NOMO-1 (cell line): Measurements from ENCODE around the gene RAI1.

Experiments
- DNase-seq, 2 experiments: peaks; one replicate each; lab custom pipeline; 2025; ENCODE audit not compliant: unreplicated experiment in 2 of 2; lab: John Stamatoyannopoulos, UW

RAI1 gene

DNA sequence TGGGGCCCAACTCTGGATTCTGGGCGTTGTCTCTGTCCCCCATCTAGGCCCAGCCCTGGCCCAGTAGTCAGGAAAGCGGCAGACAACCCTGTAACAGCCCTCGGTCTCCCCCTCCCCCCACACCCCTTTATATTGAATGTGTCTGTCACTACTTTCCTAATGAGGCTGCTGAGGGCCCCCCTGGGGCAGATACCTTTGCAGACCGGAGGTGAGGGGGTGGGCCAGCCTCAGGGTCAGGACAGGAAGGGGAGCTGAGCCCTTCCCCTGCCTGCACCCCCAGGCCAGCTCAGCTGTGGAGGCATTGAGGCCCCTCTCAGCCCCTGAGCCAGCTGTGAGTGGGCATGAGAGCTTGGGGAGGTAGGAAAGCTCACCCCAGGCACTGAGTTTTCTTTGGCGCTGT is 17.1 kb downstream of the RAI1 start:
- no peak for DNase-seq

DNA sequence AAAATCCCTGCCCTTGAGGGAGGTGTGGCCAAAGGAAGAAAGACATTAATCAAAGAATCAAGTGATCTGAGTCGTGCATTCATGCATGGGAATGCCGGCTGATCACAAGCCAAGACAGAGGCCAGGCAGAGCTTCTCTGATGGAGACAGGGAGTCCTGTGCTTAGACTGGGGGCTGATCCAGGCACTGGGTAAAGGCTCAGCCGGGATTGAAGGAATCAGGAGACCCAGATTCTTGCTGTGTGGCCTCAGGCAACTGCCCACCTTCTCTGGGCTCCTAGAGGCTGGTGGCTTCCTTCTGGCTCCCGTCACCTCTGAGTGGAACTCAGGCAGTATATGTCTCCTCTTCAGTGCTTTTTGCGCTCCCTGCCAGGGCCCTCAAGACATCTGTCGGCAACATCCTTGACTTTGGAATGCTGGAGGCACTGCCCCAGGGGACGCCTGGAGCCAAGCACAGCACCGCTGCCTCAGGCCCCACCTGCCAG is 17.7 kb downstream of the RAI1 start:
- DNase-seq, result no peak

DNA sequence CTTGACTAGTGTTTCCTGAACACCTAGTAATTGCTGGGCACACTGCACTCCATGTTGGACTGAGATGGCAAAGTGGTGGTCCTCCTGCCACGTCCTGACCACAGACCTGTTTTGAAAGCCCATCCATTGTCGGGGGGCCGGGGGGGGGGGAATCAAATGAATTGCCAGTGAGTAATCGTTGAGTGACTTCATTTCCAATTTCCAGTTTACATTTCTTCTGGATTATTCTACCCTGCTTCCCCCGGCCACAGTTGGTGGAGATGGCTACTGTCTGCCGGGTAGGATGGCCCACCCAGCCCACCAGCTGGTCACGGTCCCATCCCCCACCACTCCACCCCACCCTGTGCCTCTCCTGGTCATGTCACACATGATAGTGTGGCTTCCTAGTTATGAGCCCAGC is 18.2 kb downstream of the RAI1 start:
- no peak for DNase-seq

DNA sequence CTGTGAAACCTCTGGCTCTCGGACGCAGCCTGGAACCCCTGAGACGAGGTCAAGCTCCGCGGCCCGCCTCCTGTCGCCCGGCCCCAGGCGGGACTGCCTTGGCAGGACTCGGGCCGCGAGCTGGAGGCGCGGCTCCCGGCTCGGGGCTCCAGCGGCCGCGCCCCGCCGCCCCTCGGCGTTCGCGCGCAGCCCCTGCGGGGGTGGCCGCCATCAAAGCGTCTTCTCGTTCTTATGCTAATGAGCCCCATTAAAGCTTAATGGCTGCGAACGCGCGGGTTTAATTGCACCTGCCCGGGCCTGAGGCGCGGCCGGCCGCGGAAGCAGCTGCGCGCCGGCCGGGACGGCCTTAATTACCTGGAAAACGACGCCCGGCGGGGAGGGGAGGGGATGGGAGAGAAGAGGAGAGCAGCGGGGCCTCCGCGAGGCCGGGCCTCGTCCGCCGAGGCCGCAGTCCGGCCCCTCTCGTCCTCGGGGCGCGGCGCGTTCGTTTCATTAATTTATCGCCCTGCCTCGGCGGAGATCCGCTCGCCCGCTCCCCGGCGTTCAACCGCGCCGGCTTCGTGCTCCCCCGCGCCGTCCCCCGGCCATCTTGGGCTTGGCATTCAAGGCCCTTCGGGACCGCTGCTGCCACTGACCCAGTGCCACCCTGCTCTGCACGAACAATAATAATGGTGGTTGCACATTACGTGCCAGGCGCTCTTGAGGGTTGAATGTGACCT is 19.2 kb downstream of the RAI1 start:
- no peak for DNase-seq

DNA sequence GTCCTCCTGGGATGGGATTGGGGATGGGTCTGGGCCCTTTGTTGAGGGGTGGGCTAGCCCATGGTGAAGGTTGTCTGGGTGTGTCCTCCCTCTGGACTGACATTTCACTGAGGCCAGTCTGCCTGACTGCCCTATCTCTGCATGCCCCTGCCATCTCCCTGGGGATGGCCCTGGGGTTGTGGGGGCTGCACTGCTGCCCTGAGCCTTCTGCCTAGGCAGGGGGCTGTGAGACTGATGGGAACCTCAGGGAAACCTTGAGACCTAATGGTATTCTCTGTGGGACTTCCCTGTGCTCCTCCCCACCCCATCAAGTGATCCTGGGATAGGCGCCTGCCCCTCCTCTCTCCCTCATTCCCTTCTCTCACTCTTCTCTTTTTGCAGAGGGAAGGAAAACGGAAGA is 19.9 kb downstream of the RAI1 start:
- no peak for DNase-seq

DNA sequence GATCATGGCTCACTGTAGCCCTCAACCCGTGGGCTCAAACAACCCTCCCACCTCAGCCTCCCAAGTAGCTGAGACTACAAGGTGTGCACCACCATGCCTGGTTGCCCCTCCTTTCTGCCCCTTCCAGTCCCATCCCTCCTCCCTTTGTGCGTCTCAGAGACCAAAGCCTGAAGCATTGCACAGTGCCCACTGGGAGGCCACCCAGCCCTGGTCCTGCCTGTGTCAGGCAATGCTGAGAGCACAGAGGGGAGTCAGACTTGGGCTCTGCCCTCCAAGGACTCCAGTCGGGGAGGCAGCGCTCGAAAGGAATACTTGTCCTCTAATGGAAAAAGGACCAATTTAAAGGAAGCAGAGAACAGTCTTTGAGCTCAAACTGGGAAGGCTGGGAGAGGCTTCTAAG is 20.4 kb downstream of the RAI1 start:
- DNase-seq, result no peak

DNA sequence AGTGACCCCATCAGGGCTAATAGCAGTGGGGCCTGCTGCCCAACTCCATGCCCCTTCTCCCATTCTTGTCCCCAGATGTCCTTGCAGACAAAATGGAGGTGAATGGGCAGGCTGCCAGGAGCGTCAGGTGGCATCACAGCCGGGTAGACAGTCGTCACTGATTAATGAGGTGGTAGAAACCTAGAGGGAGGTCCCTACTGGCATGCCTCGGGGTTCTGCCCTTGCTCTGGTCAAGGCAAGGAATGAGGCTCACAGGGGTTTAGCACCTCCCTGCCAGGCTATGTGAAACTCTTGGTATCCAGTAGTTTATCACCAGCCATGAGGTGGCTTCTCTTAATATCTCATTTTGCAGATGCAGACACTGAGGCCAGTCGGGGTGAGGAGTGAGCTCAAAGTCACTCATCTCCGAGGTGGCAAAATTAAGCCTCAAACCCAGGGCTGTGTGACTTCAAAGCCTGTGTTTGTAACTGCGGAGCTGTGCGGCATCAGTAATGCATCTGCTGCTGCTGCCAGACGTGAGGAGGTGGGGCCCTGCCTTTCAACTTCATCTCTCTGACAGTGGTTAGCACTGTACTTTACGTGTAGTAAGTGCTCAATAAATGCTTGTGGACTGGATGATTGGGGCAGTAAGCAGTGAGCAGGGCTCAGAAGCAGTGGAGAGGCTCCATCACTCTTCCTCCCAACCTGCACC is 21.3 kb downstream of the RAI1 start:
- DNase-seq, result no peak

DNA sequence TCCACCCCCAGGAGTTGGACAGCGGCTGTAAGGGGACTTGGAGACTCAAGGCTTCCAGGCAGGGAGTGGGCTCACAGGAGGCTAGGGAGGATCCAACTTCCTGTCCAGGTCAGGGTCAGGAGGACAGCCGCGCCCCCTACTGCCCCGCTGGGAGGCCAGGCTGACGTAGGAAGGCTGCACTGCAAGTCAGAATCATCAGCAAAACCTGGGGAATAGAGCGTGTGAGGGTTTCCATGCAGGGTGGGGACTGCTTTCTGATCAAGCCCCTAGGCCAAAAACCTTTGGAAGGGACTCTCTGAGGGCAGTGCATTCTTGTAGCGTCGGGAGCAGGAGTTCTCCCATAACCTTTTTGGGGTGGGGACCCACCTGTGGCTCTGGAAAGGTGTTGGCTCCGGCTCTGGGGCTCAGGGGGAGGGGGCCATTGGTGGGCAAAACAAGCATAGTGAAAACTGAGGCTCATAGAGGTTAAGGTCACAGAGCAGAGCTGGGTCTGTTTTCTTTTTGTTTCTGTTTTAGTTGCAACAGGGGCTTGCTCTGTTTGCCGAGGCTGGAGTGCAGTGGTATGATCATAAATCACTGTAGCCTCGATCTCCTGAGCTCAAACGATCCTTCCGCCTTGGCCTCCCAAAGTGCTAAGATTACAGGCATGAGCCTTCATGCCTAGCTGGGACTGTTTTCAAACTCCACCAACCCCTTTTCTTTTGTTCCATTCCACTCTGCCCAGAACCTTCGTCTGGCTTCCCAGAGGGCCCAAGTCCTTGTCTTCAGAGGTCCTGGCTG is 22.1 kb downstream of the RAI1 start:
- DNase-seq, result no peak

DNA sequence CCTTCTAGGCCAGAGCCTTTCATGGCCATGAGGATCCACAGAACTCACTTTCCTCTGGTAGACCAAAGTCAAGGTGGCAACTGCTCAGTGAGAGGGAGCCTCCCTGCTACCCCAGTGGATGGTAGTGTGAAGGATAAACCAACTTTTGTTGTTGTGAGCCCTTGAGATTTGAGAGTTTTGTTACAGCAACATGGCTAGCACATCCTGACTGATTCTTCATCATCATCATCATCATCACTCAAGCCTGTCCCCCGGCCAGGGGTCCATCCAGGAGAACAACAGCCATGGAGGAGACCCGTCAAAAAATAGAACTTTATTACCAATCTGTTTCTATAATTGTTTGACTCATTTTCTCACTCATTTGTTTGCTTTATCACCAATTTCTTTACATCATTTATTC is 23.7 kb downstream of the RAI1 start:
- DNase-seq, result no peak

DNA sequence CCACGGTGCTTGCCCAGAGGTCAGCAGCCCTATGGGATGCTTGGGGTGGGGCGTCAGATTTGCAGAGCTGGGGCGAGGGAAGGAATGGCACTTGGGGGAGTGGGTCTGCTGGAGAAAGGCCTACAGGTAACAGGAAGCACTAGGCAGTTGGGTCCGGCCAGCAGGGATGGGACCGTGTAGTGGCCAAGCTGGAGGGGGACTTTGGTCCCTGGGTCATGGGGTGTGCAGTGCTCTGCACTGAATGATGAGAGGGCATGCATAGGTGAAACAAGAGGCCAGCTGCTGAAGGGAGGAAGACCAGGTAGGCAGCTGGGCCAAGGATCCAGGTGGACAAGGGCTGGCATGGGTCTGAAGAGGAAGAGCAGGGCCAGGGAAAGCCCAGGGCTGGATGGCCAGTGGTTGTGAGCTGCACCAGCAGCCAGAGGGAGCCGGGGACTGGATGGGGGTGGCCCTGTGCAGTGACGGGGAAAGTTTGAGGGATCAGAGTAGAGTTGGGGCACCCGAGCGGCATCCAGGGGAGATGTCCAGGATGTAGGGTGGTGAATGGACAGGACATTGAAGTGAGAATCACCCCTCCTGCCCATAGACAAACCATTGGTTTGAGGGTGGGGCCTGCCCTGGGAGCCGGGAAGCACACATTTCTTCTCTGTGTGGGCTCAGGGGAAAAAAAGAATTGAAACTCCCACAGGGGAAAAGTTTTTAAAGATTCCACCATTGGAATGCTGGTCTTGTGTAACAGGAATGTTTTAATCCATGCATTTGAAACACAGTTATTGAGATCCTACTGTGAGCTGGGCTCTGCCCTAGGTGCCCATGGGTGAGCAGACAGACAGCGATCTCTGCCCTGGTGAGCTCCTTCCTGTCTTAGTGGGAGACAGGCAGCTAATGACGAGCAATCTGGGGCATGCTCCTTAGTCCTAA is 25.1 kb downstream of the RAI1 start:
- DNase-seq, result no peak

DNA sequence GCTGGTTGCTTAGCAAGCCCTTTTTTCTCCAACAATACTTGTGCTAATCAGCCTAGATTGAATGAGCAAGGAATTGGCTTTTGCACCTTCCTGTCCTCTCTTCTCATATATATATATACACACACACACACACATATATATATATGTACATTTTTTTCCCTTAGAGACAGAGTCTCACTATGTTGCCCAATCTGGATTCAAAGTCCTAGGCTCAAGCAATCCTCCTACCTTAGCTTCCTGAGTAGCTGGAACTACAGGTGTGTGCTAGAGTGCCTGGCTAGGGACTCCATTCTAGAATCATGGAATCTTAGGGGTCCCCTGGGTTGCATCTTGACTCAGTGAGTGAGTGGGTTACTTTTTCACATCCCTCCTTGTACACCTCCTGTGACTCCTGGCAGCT is 27.0 kb downstream of the RAI1 start:
- no peak for DNase-seq

DNA sequence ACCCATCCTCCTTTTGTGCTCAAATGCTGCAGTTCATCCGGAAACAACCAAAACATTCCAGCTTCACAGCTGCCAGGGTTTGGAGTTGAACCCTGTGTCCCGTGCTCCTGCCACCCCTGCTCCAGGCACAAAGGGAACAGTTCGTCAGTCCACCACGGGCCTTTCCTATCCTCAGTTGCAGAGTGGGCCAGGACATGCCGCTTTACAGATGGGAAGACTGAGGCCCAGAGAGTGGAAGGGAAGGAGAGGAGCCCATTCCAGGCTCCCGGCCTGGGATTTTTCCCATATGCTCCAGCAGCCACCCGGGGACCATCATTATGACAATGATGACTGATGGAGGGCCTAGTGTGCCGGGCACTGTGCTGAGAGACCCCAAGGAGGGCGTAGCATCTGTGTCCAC is 27.6 kb downstream of the RAI1 start:
- DNase-seq, result no peak

DNA sequence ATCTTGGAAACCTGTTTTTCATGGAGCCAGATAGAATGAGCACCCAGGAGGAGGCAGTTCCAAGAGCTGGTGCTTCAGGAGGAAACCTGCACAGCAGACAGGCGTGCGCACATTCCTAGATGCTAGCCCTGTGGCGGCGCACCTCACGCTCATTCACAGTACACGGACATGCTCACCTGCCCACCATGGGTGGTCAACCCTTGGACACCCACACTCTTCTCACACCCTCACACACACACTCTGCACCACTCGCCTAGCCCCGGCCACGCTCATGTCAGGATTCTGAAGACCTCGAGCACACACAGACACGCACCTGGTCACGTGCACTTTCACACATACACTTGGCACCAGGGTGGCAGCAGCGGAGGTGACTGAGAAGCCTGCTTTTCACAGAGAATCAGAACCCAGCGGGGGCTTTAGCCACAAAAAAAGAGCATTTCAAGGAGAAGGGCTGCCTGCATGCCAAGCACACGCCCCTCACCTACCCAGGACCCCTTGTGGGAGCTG is 28.6 kb downstream of the RAI1 start:
- DNase-seq, result no peak

DNA sequence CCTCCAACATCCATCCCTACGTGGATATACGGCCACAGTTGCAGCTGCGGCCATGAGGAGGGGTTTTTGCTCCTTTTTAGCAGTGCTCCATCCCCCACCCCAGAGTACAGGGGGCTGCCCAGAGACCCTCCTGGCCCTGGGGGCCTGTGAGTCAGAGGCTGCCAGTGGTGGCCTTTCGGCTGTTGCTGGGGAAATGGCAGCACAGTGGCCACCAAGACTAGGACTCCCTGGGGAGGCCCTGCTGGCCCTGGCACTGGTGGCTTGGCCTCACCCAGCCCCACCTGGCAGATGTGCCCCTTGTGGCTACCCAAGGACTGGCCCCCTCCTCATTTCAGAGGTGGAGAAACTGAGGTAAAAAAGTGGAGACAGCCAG is 29.1 kb downstream of the RAI1 start:
- DNase-seq, result no peak

DNA sequence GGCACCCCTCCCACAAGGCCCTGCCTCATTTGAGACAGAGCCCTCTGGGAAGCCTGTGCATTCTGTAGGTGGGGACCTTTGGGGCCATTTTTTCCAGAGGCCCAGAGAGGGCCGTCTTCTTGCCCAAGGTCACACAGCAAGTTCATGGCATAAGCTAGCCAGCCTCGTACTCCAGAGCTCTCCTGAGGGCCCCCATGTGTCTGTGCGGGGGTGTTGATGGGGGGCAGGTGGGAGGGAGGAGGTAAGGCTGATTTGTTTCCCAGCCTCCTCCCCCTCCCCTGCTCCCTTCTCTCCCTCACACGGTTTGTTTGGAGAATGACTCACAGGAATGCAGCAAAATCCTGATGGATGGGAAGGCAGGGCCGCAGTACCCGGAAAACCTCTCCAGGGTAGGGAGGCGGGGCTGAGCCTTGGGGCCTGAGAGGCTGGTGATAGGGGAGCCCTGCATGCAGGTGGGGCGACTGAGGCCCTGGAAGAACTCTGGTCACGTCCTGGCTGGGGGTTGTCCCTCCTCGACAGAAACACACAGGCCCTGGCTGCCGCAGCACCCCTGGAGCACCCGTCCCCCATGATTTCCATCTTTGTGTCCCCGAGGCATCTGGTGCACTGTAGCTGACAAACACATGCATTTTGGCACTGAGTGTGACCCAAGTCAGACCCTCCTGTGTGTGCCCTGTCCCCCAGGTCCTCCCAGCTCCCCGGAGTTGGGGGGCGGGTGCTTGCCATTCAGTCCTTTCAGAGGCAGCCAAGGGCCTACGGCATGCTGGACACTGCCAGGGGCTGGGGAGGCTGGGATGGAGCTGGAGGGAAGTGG is 29.7 kb downstream of the RAI1 start:
- DNase-seq, result no peak

DNA sequence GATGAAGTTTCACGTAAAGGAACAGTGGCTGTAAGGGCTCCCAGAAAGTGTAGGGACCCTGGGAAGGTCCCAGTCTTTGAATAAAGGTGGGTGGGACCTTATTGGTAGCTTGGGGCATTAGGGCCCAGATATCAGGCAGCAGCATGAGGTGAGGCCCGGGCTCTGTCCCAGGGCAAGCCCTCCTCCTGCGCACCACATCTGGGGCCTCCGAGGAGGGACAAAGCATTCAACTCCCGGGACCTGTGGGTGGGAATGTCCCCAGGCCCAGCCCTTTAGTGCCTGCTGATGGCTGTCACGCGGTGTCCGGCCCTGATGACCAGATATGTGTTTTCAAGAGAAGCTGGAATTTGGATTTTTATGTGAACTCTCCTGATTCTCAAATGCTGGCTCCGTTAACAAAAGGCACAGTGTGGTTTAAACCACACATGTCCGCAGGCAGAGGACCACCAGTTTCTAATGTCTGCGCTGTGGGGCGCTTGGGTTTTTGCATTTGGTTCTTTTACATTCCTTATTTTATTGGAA is 30.4 kb downstream of the RAI1 start:
- DNase-seq, result no peak

DNA sequence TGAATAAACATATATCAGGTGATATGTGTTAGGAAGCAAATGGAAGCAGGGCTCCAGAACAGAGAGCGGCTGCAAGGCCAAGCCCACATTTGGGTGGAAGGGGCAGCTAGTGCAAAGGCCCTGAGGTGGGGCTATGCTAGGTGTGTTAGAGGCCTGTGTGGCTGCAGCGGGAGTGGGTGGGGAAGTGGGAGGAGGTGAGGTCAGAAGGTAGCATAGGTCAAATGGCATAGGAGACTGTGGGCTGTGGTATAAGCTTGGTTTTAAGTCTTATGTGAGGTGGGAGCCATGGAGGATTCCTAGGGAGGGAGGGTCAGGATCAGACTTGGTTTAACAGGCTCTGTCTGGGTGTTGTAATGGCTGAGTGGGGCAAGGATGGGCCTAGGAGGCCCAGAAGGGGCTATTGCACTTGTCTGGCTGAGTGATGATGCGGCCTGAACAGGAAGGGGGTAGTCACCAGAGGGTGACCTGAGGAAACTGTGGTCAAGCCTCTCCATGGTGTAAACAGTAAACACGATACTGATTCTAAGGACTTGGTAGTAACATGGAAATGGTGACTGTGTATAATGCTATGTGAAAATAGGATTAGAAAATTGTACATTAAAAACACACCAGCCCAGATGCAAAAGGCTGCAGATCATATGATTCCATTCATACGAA is 31.1 kb downstream of the RAI1 start:
- DNase-seq, result peak; percentile 42 to 71

DNA sequence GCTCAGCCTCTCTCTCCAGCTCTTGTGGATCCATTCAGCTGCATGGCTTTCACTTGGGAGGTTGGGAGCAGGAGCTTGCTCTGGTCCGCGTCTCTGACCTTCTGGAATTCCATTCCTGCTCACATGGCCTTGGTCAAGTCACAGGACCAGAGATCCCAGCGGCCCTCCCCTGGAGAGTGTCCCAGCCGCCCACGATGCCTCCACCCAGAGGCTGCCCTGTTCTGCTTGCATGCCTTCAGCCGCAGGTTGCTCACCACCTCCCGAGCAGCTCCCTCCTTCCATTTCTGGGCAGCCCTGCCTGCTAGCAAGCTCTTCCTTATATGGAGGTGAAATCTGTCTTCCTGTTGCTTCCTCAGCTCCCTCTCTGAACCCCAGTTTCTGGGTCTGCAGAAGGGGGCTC is 32.6 kb downstream of the RAI1 start:
- DNase-seq, result no peak

DNA sequence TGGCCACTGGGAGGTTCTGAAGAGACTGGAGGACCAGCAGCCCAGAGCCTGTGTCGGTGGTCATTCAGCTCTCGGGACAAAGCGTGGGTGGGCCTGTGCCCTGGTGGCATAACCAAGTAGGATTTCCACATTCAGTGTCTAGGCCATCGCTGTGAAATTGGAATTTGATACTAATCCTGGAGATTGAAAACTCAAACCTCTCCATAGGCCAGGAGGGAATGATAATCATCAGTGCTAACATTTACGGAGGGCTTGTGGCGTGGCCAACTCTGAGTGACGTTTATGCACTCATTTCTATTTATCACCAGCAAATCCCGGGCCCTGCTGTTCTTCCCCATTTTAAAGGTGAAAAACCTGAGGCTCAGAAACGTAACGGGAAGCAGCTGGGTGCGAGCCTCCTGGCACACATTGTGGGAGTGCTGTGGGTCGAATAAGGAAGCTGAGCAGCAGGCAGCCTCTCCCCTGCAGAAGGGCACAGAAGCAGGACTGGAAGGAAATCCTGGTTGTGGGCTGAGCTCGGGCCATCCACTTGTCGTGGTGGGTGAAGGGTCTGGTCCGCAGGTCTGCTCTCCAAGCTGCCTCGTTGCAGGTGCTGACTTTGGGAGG is 33.1 kb downstream of the RAI1 start:
- no peak for DNase-seq
